A549 (cell line): Measurements from ENCODE around the gene ELMO2. TPM values are rescaled to one million over a fixed set of nuclear protein-coding genes. Genes with fewer than 3 reads are reported as not detected.

Experiments
- ATAC-seq, 2 experiments: fragments of 200-7000 bp in 1 of 2; fragments of >200 bp in 1 of 2; cut with Nextera tagmentation in 1 of 2; cut with Tn5 transposase in 1 of 2; 3 replicates each; pipeline versions ENCODE4 v1.8.0 to v1.9.1; 2018 to 2020; ENCODE audit warnings: mild to moderate bottlenecking in 1 of 2, moderate library complexity in 1 of 2
- CTCF ChIA-PET: fragments of 300-600 bp; sonication (Branson Sonifier 250); formaldehyde crosslinking; extraction: SDS; loops from one replicate; lab custom pipeline; 2021; ENCODE audit warnings: antibody characterized with exemption, inconsistent platforms; lab: Yijun Ruan, JAX
- POLR2A ChIA-PET: fragments of 350-600 bp; formaldehyde crosslinking; extraction: SDS; loops from one replicate; lab custom pipeline; 2021; ENCODE audit warnings: antibody characterized with exemption, inconsistent platforms; lab: Yijun Ruan, JAX
- DNase-seq, 2 experiments: peaks; one replicate each; pipeline versions ENCODE4 v3.0.0 to v3.0.0-alpha.2; 2011 to 2016; ENCODE audit warnings: low read depth in 1 of 2, low spot score in 1 of 2
- FAIRE-seq: peaks from 2 replicates; lab custom pipeline; 2011; peaks lifted over from hg19 to GRCh38; lab: Jason Lieb, UNC
- H3K27ac ChIP-seq, 2 experiments: fragments of >200 bp; sonication (Bioruptor Twin); formaldehyde crosslinking; 3 replicates each; pipeline ENCODE4 v1.5.1; 2016 to 2017
- H3K4me1 ChIP-seq: fragments of >200 bp; sonication (Bioruptor Twin); formaldehyde crosslinking; 3 replicates; pipeline ENCODE4 v1.6.1; 2016
- H3K4me2 ChIP-seq: fragments of >200 bp; sonication (Bioruptor Twin); formaldehyde crosslinking; 3 replicates; pipeline ENCODE4 v1.6.1; 2016
- H3K4me3 ChIP-seq: fragments of >200 bp; sonication (Bioruptor Twin); formaldehyde crosslinking; 3 replicates; pipeline ENCODE4 v1.5.1; 2016
- H3K9me3 ChIP-seq: fragments of >200 bp; sonication (Bioruptor Twin); formaldehyde crosslinking; 3 replicates; pipeline ENCODE4 v1.6.1; 2016
- BHLHE40 ChIP-seq: IDR thresholded peaks from 2 replicates; pipeline ENCODE4 v1.6.1; 2012; ENCODE audit warnings: low read depth, low read length, inconsistent platforms
- CBX8 ChIP-seq: fragments of 200-600 bp; sonication (generic); IDR thresholded peaks from 2 replicates; pipeline ENCODE4 v1.6.1; 2016
- EHMT2 ChIP-seq: fragments of 200-600 bp; sonication (generic); IDR thresholded peaks from 2 replicates; pipeline ENCODE4 v1.6.1; 2016; ENCODE audit warnings: antibody characterized with exemption, low read depth, mild to moderate bottlenecking, moderate library complexity
- FOSL2 ChIP-seq, 2 experiments: fragments of 450-650 bp in 1 of 2; fragments of >200 bp in 1 of 2; sonication (Bioruptor Twin) in 1 of 2; formaldehyde crosslinking; IDR thresholded peaks; 2 replicates each; pipeline versions ENCODE4 v1.5.0 to v1.6.1; 2016 to 2020; ENCODE audit warnings: mild to moderate bottlenecking in 1 of 2, moderate library complexity in 1 of 2
- FOXS1 ChIP-seq: fragments of 250-450 bp; sonication (Bioruptor Pico); IDR thresholded peaks from 2 replicates; pipeline ENCODE4 v1.5.0; 2020; ENCODE audit warnings: mild to moderate bottlenecking, moderate library complexity
- GATA3 ChIP-seq: IDR thresholded peaks from 2 replicates; pipeline ENCODE4 v1.6.1; 2012; ENCODE audit warnings: borderline replicate concordance
- HDAC2 ChIP-seq: fragments of 200-600 bp; sonication (generic); IDR thresholded peaks from 2 replicates; pipeline ENCODE4 v1.6.1; 2016
- HOXB13 ChIP-seq: fragments of 250-450 bp; sonication (Bioruptor Pico); IDR thresholded peaks from 2 replicates; pipeline ENCODE4 v1.5.0; 2020; ENCODE audit warnings: low read depth, mild to moderate bottlenecking, moderate library complexity
- HOXB5 ChIP-seq: fragments of 250-450 bp; sonication (Bioruptor Pico); IDR thresholded peaks from 2 replicates; pipeline ENCODE4 v1.5.0; 2020; ENCODE audit warnings: mild to moderate bottlenecking, moderate library complexity
- KDM1A ChIP-seq: fragments of 200-600 bp; sonication (generic); IDR thresholded peaks from 2 replicates; pipeline ENCODE4 v1.6.1; 2016; ENCODE audit warnings: low read depth, mild to moderate bottlenecking
- KDM5A ChIP-seq: fragments of 200-600 bp; sonication (generic); IDR thresholded peaks from 2 replicates; pipeline ENCODE4 v1.6.1; 2016; ENCODE audit warnings: antibody characterized with exemption, mild to moderate bottlenecking
- MAZ ChIP-seq: fragments of 150-350 bp; IDR thresholded peaks from 2 replicates; pipeline ENCODE4 v1.6.1; 2014; ENCODE audit warnings: antibody characterized with exemption, low read depth, low read length, borderline replicate concordance
- NPAS2 ChIP-seq: fragments of 250-450 bp; sonication (Bioruptor Pico); IDR thresholded peaks from 2 replicates; pipeline ENCODE4 v1.8.0; 2022; ENCODE audit warnings: mild to moderate bottlenecking, moderate library complexity, borderline replicate concordance
- POLR2AphosphoS2 ChIP-seq: conservative IDR thresholded peaks from 2 replicates; pipeline ENCODE4 v1.6.1; 2012; ENCODE audit warnings: low read length, improper control_type of control experiment, inconsistent platforms
- SMC3 ChIP-seq: fragments of >200 bp; sonication (Bioruptor Twin); formaldehyde crosslinking; IDR thresholded peaks from 3 replicates; pipeline ENCODE4 v1.6.1; 2018; ENCODE audit warnings: inconsistent platforms
- TP53 ChIP-seq: fragments of 250-450 bp; sonication (Bioruptor Pico); IDR thresholded peaks from 2 replicates; pipeline ENCODE4 v1.5.0; 2021; ENCODE audit warnings: mild to moderate bottlenecking, moderate library complexity
- ZFP36 ChIP-seq: fragments of 450-650 bp; IDR thresholded peaks from 2 replicates; pipeline ENCODE4 v1.6.1; 2014; ENCODE audit warnings: borderline replicate concordance; ENCODE audit not compliant: partially characterized antibody
- ZNF302 ChIP-seq: fragments of 250-450 bp; sonication (Bioruptor Pico); IDR thresholded peaks from 2 replicates; pipeline ENCODE4 v1.9.0; 2021; ENCODE audit warnings: inconsistent platforms, mild to moderate bottlenecking, moderate library complexity
- WGBS: methylation state at CpG from one replicate; pipeline ENCODE4 v1.1.6; 2017; ENCODE audit errors: missing lambda C conversion rate; 5-methylcytosine and 5-hydroxymethylcytosine counted together
- polyA plus RNA-seq, 4 experiments: library from polyadenylated mRNA; depleted of rRNA in 3 of 4; stranded (reverse); fragments of >200 nt; fragmentation: RNase III in 1 of 4; extraction: RNeasy Plus Mini Kit Qiagen cat#74134 plus additional on column Dnase treatment in 1 of 4; gene quantifications; 2 replicates in 3 of 4; 3 replicates in 1 of 4; pipeline ENCODE4 v1.2.3, GENCODE V29; 2011 to 2017
- TF ChIP-seq, protein P1 (sequence below): IDR thresholded peaks from 2 replicates; pipeline ENCODE4 v1.6.1; 2012
- TF ChIP-seq, protein P2 (sequence below): fragments of 250-450 bp; sonication (Bioruptor Pico); IDR thresholded peaks from 2 replicates; pipeline ENCODE4 v1.5.0; 2021; ENCODE audit warnings: mild to moderate bottlenecking, moderate library complexity, borderline replicate concordance
- TF ChIP-seq, protein P3 (sequence below): IDR thresholded peaks from 2 replicates; pipeline ENCODE4 v1.6.1; 2012
- TF ChIP-seq, protein P4 (sequence below): fragments of >200 bp; sonication (Bioruptor Twin); formaldehyde crosslinking; IDR thresholded peaks from 2 replicates; pipeline ENCODE4 v1.6.1; 2016
- TF ChIP-seq, protein P5 (sequence below): fragments of 450-650 bp; IDR thresholded peaks from 2 replicates; pipeline ENCODE4 v1.6.1; 2014; ENCODE audit warnings: antibody characterized with exemption
- TF ChIP-seq, protein P6 (sequence below): IDR thresholded peaks from 2 replicates; pipeline ENCODE4 v1.6.1; 2012; ENCODE audit warnings: low read depth, borderline replicate concordance

The ELMO2 gene
- polyA plus RNA-seq, 2 of the 4 experiments (the other 2 are of a cell fraction) = 23.4 to 25.1 TPM

DNA sequence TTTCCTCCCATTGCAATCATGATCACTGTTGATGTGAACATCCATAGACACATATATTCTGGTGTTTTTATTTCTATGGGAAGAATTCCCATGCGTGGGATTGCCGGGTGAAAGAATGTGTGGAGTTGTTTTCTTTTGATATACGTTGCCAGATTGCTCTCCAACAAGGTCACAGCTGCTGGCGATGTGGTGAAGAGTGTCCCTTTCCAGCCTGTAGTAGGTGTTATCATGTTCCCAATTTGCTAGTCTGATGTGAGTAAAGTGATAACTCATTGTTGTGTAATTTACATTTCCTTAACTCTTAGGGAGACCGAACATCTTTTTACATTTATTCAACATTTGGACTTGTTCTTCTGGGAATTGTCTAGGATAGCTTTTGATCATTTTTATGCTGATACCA is 14.5 kb upstream of the ELMO2 start:
- TF ChIP-seq HOXB5 (CRISPR knock-in tag) = no peak
- TF ChIP-seq, protein P1, sequence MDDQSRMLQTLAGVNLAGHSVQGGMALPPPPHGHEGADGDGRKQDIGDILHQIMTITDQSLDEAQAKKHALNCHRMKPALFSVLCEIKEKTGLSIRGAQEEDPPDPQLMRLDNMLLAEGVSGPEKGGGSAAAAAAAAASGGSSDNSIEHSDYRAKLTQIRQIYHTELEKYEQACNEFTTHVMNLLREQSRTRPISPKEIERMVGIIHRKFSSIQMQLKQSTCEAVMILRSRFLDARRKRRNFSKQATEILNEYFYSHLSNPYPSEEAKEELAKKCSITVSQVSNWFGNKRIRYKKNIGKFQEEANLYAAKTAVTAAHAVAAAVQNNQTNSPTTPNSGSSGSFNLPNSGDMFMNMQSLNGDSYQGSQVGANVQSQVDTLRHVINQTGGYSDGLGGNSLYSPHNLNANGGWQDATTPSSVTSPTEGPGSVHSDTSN = no peak
- TF ChIP-seq FOSL2 (IDR thresholded peaks at IDR 0.05) = no peak
- TF ChIP-seq FOSL2 (CRISPR knock-in tag; IDR thresholded peaks at IDR 0.05) = no peak
- TF ChIP-seq ZFP36 = no peak
- TF ChIP-seq, protein P2, sequence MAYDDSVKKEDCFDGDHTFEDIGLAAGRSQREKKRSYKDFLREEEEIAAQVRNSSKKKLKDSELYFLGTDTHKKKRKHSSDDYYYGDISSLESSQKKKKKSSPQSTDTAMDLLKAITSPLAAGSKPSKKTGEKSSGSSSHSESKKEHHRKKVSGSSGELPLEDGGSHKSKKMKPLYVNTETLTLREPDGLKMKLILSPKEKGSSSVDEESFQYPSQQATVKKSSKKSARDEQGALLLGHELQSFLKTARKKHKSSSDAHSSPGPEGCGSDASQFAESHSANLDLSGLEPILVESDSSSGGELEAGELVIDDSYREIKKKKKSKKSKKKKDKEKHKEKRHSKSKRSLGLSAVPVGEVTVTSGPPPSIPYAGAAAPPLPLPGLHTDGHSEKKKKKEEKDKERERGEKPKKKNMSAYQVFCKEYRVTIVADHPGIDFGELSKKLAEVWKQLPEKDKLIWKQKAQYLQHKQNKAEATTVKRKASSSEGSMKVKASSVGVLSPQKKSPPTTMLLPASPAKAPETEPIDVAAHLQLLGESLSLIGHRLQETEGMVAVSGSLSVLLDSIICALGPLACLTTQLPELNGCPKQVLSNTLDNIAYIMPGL (CRISPR knock-in tag) = no peak
- FAIRE-seq (no peak), ATAC-seq (no peak), DNase-seq (no peak)
- POLR2A ChIA-PET = no interaction called here
- 21% methylated on average over 5 of the region's 5 CpGs for WGBS
- Histone ChIP-seq H3K4me1 (no peaks in the 10 kb centered on the region), H3K9me3 (peaks cover 4% of the 10 kb centered on the region; the same call in 1 of the 3 replicates), H3K27ac (no peak overlapping the region), H3K4me3 (no peak overlapping the region), H3K4me2 (no peak overlapping the region)
- CTCF ChIA-PET = interaction anchor here (3.0 kb wide), 1 partner anchor 9 kb away, joined by 9 read pairs; no protein-coding TSS in a partner anchor

DNA sequence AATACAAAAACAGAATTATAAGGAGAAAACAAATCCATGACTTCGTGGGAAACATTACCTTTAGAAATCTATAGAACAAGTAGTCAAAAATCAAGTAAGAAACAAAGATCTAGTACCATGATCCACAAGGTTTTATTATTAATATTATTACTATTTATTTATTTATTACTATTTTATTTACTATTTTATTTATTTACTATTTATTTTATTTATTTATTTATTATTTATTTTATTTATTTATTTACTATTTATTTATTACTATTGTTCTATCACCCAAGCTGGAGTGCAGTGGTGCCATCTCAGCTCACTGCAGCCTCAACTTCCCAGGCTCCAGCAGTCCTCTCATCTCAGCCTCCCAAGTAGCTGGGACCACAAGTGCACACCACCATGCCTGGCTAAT is 13.5 kb upstream of the ELMO2 start:
- FAIRE-seq (no peak), ATAC-seq (no peak), DNase-seq (no peak)
- CTCF ChIA-PET = interaction anchor here (0.9 kb wide), 1 partner anchor 8 kb away, joined by 4 read pairs; no protein-coding TSS in a partner anchor
- TF ChIP-seq MAZ = no peak
- no peak for TF ChIP-seq CBX8
- TF ChIP-seq, protein P3, sequence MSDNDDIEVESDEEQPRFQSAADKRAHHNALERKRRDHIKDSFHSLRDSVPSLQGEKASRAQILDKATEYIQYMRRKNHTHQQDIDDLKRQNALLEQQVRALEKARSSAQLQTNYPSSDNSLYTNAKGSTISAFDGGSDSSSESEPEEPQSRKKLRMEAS = no peak
- no peak for TF ChIP-seq KDM1A
- TF ChIP-seq NPAS2 (CRISPR knock-in tag) = no peak
- no peak for TF ChIP-seq TP53 (CRISPR knock-in tag)
- no peak for TF ChIP-seq FOSL2 (IDR thresholded peaks at IDR 0.05)
- TF ChIP-seq FOSL2 (CRISPR knock-in tag; IDR thresholded peaks at IDR 0.05) = no peak
- TF ChIP-seq, protein P4, sequence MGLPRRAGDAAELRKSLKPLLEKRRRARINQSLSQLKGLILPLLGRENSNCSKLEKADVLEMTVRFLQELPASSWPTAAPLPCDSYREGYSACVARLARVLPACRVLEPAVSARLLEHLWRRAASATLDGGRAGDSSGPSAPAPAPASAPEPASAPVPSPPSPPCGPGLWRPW = no peak
- TF ChIP-seq, protein P5, sequence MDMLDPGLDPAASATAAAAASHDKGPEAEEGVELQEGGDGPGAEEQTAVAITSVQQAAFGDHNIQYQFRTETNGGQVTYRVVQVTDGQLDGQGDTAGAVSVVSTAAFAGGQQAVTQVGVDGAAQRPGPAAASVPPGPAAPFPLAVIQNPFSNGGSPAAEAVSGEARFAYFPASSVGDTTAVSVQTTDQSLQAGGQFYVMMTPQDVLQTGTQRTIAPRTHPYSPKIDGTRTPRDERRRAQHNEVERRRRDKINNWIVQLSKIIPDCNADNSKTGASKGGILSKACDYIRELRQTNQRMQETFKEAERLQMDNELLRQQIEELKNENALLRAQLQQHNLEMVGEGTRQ = no peak
- no peak for TF ChIP-seq EHMT2
- Histone ChIP-seq H3K4me1 (no peaks in the 10 kb centered on the region), H3K4me2 (no peak overlapping the region), H3K9me3 (peaks cover 4% of the 10 kb centered on the region; the same call in 1 of the 3 replicates), H3K4me3 (no peak overlapping the region), H3K27ac (no peak overlapping the region)
- WGBS = 6% methylated on average over 1 of the region's 1 CpG
- POLR2A ChIA-PET = no interaction called here

DNA sequence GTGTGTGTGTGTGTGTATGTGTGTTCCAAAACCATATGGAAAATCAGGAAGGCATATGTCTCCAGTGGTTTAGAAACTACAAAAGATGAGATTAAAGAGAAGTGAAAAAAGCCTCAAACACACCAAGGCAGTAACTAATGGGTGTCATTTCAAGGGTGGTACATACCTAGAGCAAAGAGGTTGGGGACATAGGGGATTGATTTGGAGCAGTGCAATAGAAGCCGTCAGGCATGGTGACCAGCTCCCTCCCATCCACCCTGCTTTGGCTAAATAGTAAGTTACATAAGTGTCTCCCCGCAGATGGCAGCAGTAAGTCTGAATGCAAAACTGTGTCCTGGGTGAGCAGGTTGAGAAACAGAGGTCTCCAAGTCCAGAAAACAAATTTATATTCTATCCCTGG is 10.4 kb upstream of the ELMO2 start:
- Histone ChIP-seq H3K4me3 (no peak overlapping the region), H3K4me2 (no peak overlapping the region), H3K4me1 (no peaks in the 10 kb centered on the region), H3K9me3 (peaks cover 4% of the 10 kb centered on the region; the same call in 1 of the 3 replicates), H3K27ac (no peak overlapping the region)
- no peak for TF ChIP-seq FOSL2 (IDR thresholded peaks at IDR 0.05)
- no peak for TF ChIP-seq FOSL2 (CRISPR knock-in tag; IDR thresholded peaks at IDR 0.05)
- TF ChIP-seq GATA3 = no peak
- no peak for TF ChIP-seq HOXB5 (CRISPR knock-in tag)
- TF ChIP-seq HOXB13 (CRISPR knock-in tag) = no peak
- TF ChIP-seq KDM5A = no peak
- TF ChIP-seq, protein P6, sequence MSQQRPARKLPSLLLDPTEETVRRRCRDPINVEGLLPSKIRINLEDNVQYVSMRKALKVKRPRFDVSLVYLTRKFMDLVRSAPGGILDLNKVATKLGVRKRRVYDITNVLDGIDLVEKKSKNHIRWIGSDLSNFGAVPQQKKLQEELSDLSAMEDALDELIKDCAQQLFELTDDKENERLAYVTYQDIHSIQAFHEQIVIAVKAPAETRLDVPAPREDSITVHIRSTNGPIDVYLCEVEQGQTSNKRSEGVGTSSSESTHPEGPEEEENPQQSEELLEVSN = no peak
- no peak for TF ChIP-seq SMC3
- TF ChIP-seq, protein P3 = no peak
- no peak for TF ChIP-seq ZNF302 (CRISPR knock-in tag)
- no peak for TF ChIP-seq BHLHE40
- no peak for TF ChIP-seq HDAC2
- TF ChIP-seq FOXS1 = no peak
- no peak for TF ChIP-seq POLR2AphosphoS2
- no peak for DNase-seq
- WGBS = 5% methylated on average over 2 of the region's 2 CpGs
- CTCF ChIA-PET = interaction anchor here (0.8 kb wide), 1 partner anchor 284 kb away, joined by 3 read pairs; no protein-coding TSS in a partner anchor
- FAIRE-seq = no peak
- POLR2A ChIA-PET = no interaction called here
- ATAC-seq = no peak
